ENCODE data around the gene BCO1.

The BCO1 gene

DNA sequence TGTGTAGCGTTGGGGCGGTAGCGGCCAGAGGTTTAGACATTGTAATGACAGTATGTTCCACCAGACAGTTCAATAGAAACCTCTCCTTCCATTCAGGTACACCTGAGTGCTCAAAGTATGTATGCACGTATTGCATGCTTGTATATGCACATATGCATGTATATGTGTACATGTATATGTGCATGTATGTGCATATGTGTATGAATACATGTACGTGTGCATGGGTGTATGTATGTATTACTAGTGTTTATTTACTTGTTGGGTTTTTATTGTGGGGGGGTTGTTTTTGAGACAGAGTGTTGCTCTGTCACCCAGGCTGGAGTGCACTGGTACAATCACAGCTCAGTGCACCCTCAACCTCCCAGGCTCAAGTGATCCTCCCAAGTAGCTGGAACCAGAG lies 30.0 kb downstream of the BCO1 start:
- DNase-seq (ENCODE audit: low read depth), result no peak
- H3K4me3 ChIP-seq (ENCODE audit: low read depth, low read length), result no peak overlapping the region
- TF ChIP-seq, protein P1, sequence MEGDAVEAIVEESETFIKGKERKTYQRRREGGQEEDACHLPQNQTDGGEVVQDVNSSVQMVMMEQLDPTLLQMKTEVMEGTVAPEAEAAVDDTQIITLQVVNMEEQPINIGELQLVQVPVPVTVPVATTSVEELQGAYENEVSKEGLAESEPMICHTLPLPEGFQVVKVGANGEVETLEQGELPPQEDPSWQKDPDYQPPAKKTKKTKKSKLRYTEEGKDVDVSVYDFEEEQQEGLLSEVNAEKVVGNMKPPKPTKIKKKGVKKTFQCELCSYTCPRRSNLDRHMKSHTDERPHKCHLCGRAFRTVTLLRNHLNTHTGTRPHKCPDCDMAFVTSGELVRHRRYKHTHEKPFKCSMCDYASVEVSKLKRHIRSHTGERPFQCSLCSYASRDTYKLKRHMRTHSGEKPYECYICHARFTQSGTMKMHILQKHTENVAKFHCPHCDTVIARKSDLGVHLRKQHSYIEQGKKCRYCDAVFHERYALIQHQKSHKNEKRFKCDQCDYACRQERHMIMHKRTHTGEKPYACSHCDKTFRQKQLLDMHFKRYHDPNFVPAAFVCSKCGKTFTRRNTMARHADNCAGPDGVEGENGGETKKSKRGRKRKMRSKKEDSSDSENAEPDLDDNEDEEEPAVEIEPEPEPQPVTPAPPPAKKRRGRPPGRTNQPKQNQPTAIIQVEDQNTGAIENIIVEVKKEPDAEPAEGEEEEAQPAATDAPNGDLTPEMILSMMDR (IDR thresholded peaks at IDR 0.05; ENCODE audit: control insufficient read depth, extremely low read depth, insufficient read depth), result no peak

DNA sequence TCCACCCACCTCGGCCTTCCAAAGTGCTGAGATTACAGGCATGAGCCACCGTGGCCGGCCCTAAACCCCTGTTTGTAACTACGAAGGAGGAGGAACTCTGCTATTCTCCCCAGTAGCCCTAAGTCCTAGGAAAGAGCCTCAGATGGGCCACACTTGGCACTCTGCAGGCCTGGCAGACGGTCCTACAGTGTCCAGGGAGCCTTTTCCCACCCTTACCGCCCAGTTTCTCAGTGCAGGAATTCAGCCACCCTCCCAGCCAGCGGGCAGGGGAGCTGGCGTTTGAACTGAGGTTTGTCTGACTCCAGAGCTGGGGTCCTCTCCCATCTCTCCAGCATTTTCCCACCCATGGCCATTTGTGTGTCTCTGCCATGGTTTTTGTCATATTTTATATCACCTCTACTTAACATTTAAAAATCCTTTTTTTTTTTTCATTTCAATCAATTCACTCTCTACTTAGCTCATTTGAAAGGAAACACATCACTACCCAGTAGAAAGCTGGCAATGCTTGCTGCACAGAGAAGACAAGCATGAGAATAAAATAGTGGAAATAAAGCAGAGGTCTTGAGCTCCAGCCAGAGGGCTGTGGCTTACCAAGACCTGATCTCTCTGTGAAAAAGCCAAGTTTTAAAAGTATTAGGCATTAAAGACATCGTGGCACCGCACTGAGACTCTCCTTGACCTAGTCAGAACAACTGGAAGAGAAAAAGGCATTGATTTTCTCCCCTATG lies 34.9 kb downstream of the BCO1 start:
- TF ChIP-seq, protein P1 (IDR thresholded peaks at IDR 0.05; ENCODE audit: control insufficient read depth, extremely low read depth, insufficient read depth), result no peak
- H3K4me3 ChIP-seq (ENCODE audit: low read depth, low read length), result no peak overlapping the region
- DNase-seq (ENCODE audit: low read depth), result no peak

DNA sequence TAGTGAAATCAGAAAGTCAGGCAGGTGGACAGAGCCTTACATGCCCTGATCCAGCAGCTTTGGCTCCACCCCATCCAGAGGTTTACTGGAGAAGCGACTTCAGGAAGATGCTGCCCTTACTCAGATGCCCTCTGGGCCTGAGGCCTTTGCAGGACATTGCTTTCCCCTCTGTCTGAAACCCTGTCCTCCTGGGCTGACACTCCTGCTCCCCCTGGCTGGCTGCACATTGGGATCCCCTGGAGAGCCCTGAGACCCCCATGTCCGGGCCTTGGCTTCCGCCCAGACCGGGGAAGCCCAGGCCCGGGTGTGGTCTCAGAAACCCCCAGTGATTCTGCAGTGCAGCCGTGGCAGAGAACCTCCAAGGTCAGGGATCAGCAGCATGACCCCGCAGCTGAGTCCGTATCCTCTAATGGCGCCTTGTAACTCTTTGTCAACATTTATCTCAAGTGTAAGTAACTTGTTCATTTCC lies 36.6 kb downstream of the BCO1 start:
- H3K4me3 ChIP-seq (ENCODE audit: low read depth, low read length), result no peak overlapping the region
- DNase-seq (ENCODE audit: low read depth), result no peak
- TF ChIP-seq, protein P1 (IDR thresholded peaks at IDR 0.05; ENCODE audit: control insufficient read depth, extremely low read depth, insufficient read depth), result no peak

DNA sequence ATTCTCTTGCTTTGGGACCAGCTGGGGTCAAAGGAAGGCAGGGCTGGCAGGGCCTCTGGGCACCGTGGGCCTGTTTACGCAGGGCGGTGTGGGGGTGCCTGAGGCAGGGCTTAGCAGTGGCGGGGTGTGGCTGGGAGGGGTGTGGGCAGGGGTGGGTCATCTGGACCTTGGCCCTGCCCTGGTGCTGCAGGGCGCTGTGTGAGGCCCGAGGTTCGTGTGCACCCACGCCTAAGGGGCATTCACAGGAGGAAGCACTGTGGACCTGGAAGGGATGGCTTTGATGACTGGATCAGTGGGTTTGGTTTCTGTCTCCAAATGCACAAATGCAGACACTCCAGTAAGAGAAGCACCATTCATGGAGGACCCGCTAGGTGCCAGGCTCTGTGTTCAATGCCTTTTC lies 37.3 kb downstream of the BCO1 start:
- H3K4me3 ChIP-seq (ENCODE audit: low read depth, low read length), result no peak overlapping the region
- no peak for DNase-seq (ENCODE audit: low read depth)
- TF ChIP-seq, protein P1 (IDR thresholded peaks at IDR 0.05; ENCODE audit: control insufficient read depth, extremely low read depth, insufficient read depth), result no peak

DNA sequence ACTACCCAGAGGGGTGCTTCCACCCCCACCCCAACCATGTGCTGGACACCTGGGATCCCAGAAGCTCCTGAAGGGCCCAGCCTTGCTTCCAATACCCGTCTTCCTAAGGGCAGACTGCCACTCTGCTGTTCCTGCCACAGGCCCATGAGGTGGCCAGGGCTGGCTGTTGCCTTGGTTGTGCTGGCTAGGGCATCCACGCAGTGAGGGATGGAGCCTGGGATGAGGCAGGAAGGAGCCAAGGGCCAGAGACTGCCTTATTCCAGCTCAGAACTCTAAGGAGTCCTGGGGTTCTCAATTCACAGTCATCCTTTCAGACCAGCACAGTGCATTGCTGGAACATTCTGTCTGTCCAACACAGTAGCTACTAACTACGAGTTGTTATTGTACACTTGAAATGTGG lies 37.8 kb downstream of the BCO1 start:
- no peak for DNase-seq (ENCODE audit: low read depth)
- no peak overlapping the region for H3K4me3 ChIP-seq (ENCODE audit: low read depth, low read length)
- TF ChIP-seq, protein P1 (IDR thresholded peaks at IDR 0.05; ENCODE audit: control insufficient read depth, extremely low read depth, insufficient read depth), result no peak

DNA sequence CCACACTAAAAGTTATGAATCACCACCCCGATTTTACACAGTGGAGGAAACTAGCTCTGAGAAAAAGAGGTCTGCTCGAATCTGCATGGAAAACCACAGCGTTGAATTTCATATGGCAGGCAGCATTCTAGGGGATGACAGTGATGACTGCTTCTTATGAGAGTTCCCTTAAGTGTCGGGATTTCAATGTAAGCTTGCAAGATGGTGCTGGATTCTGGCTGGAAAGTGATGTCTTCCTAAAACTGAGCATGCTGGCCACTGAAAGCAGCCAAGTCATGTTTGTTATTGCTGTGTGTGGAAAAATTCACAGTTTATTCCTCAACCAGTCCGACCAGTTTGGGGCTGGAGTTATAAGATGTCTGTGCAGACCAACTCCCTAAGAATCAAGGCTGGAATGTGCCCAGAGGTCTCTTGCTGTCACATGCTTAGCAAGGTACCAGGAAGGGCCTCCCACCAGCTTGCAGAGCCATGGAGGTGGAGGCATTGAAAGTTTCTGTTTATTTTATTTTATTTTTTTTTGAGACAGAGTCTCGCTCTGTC lies 39.1 kb downstream of the BCO1 start:
- DNase-seq (ENCODE audit: low read depth), result peak; percentile 87
- H3K4me3 ChIP-seq (ENCODE audit: low read depth, low read length), result no peak overlapping the region
- TF ChIP-seq, protein P1 (IDR thresholded peaks at IDR 0.05; ENCODE audit: control insufficient read depth, extremely low read depth, insufficient read depth), result no peak

DNA sequence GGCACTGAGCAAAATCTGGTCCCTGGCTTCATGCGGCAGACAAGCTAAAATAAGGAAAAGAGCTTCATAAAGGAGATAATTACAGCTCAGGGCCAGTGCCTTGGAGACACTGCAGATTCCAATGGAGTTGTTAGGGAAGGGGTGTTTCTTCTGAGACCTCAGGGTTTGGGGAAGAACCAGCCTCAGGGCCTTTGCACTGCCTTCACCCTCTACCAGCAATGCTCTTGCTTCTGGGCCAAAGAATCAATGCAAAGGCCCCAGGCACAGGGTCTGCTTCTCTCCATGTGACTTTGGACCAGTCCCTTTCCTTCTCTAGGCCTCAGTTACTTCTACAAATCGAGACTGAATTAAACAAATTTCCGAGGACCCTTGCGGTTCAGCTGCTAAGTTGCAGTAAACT lies 40.0 kb downstream of the BCO1 start:
- H3K4me3 ChIP-seq (ENCODE audit: low read depth, low read length), result no peak overlapping the region
- no peak for DNase-seq (ENCODE audit: low read depth)
- TF ChIP-seq, protein P1 (IDR thresholded peaks at IDR 0.05; ENCODE audit: control insufficient read depth, extremely low read depth, insufficient read depth), result no peak
